ENCODE data around the gene GALNT2. TPM values are rescaled to one million over a fixed set of nuclear protein-coding genes. Genes with fewer than 3 reads are reported as not detected.

GALNT2 gene
- polyA plus RNA-seq, 3 donors = 19.6 to 25.6 (median 23.4) TPM

DNA sequence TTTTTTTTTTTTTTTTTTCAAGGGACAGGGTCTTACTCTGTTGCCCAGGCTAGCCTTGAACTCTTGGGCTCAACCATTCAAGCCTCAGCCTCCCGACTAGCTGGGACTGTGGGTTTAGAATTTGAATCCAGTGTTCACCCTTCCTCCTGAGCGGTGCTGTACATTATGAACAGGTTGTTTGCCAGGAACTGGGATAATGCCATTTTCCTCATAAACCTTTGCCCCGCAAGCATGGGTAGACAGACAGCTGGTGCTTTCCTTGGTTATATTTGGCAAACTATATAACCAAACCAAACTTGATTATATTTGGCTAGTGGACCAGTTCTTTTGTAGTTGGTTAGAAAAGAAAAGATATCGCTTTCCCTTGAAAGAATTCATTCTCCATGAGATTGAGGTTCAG, 54.9 kb downstream of the GALNT2 start:
- Histone ChIP-seq H3K9me3 (replicated peaks in 1 of 2; ENCODE audit: control insufficient read depth in 1 of 2, insufficient read depth in 1 of 2, low read length in 2 of 2) (no peaks in the 10 kb centered on the region), H3K79me2 (ENCODE audit: insufficient read depth, low read length) (peaks cover 99% of the 10 kb centered on the region), H3K27ac (ENCODE audit: low read depth in 1 of 2, low read length in 2 of 2) (no peak overlapping the region), H3K9ac (ENCODE audit: insufficient read depth, low read length, poor library complexity, severe bottlenecking) (no peak overlapping the region), H3K4me3 (replicated peaks in 1 of 3; ENCODE audit: low read depth in 2 of 3, low read length in 3 of 3) (no peak overlapping the region), H3K27me3 (ENCODE audit: control insufficient read depth in 2 of 2, insufficient read depth in 2 of 2, low read length in 2 of 2) (no peaks in the 10 kb centered on the region), H3K4me1 (ENCODE audit: control insufficient read depth in 1 of 2, insufficient read depth in 2 of 2, low read length in 2 of 2) (peaks cover 18 to 26% of the 10 kb centered on the region in 2 donors), H2AFZ (ENCODE audit: insufficient read depth, low read depth, low read length, poor library complexity, severe bottlenecking) (no peak overlapping the region), H4K20me1 (ENCODE audit: insufficient read depth, low read length) (peaks cover 94% of the 10 kb centered on the region), H3K4me2 (replicated peaks; ENCODE audit: extremely low read depth, low read length, poor library complexity, severe bottlenecking) (no peak overlapping the region), H3K36me3 (replicated peaks in 1 of 2; ENCODE audit: control insufficient read depth in 1 of 2, insufficient read depth in 2 of 2, low read length in 2 of 2) (peaks cover 3 to 20% of the 10 kb centered on the region in 2 donors)
- Mint-ChIP-seq H3K36me3 (peaks cover 11 to 15% of the 10 kb centered on the region in 2 donors), H3K27ac (peak overlapping the region in 1 of 7 donors; percentile 53), H3K27me3 (ENCODE audit: low read depth in 3 of 3) (peaks cover 0 to 5% (median 4%) of the 10 kb centered on the region in 3 donors), H3K9me3 (no peaks in the 10 kb centered on the region), H3K4me1 (peaks cover 41% of the 10 kb centered on the region), H3K4me3 (no peak overlapping the region)
- no peak for DNase-seq
- TF ChIP-seq, protein P1, sequence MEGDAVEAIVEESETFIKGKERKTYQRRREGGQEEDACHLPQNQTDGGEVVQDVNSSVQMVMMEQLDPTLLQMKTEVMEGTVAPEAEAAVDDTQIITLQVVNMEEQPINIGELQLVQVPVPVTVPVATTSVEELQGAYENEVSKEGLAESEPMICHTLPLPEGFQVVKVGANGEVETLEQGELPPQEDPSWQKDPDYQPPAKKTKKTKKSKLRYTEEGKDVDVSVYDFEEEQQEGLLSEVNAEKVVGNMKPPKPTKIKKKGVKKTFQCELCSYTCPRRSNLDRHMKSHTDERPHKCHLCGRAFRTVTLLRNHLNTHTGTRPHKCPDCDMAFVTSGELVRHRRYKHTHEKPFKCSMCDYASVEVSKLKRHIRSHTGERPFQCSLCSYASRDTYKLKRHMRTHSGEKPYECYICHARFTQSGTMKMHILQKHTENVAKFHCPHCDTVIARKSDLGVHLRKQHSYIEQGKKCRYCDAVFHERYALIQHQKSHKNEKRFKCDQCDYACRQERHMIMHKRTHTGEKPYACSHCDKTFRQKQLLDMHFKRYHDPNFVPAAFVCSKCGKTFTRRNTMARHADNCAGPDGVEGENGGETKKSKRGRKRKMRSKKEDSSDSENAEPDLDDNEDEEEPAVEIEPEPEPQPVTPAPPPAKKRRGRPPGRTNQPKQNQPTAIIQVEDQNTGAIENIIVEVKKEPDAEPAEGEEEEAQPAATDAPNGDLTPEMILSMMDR (IDR thresholded peaks at IDR 0.05) = no peak
- intact Hi-C loops (cut with micrococcal nuclease) = no loop called here
- 100% methylated on average over 1 of the region's 4 CpGs for WGBS (ENCODE audit: insufficient coverage)

DNA sequence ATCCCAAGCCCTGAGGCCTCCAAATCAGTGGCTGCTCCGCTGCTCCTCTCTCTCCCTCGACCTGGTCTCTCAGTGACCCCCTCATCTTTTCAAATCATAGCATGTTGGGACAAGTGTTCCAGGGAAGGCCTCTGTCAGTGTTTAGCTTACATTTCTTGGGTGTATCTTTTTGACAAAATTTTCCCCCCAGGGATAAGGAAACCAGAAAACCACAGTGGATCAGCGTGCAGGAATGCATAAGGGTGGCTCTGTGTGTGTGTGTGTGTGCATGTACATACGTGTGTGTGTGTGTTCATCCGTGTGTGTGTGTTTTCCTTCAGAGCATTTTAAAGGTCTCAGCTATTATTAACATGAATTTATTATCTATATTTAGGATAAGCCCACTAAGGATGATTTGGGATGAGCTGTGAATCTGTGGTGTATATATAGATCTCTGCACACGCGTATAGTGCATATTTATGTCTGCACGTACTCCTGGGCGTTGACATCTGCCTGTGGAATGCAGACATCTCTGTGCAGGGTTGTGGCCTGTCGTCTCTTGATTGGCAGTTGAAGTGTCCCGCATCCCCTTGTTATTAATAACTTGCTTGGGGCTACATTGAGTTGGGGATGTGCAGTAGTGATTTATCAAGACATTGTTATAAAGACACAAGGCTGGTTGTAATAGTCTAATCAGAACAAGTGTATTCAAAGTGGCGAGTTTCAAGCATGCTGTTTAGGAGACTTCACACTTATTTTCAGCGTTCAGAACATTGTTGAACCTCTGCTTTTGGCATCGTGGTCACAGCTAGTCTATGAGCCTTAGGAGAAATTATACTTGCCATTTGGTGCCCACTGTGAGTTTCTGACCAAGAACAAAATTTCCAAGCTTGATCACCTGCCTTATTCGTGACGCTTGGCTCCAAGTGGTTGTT, 55.6 kb downstream of the GALNT2 start:
- no peaks in the 10 kb centered on the region for H3K9me3 Mint-ChIP-seq
- Histone ChIP-seq H3K36me3 (replicated peaks in 1 of 2; ENCODE audit: control insufficient read depth in 1 of 2, insufficient read depth in 2 of 2, low read length in 2 of 2) (peaks cover 3 to 15% of the 10 kb centered on the region in 2 donors), H3K4me2 (replicated peaks; ENCODE audit: extremely low read depth, low read length, poor library complexity, severe bottlenecking) (no peak overlapping the region), H4K20me1 (ENCODE audit: insufficient read depth, low read length) (peaks cover 94% of the 10 kb centered on the region), H3K9me3 (replicated peaks in 1 of 2; ENCODE audit: control insufficient read depth in 1 of 2, insufficient read depth in 1 of 2, low read length in 2 of 2) (no peaks in the 10 kb centered on the region), H3K79me2 (ENCODE audit: insufficient read depth, low read length) (peaks cover 99% of the 10 kb centered on the region), H3K4me3 (replicated peaks in 1 of 3; ENCODE audit: low read depth in 2 of 3, low read length in 3 of 3) (no peak overlapping the region), H3K4me1 (ENCODE audit: control insufficient read depth in 1 of 2, insufficient read depth in 2 of 2, low read length in 2 of 2) (peaks cover 22 to 32% of the 10 kb centered on the region in 2 donors), H3K27me3 (ENCODE audit: control insufficient read depth in 2 of 2, insufficient read depth in 2 of 2, low read length in 2 of 2) (no peaks in the 10 kb centered on the region), H2AFZ (ENCODE audit: insufficient read depth, low read depth, low read length, poor library complexity, severe bottlenecking) (no peak overlapping the region), H3K27ac (ENCODE audit: low read depth in 1 of 2, low read length in 2 of 2) (no peak overlapping the region), H3K9ac (ENCODE audit: insufficient read depth, low read length, poor library complexity, severe bottlenecking) (no peak overlapping the region)
- peak overlapping the region in 3 of 7 donors; percentile 12 to 53 (median 32) for H3K27ac Mint-ChIP-seq
- intact Hi-C loops (cut with micrococcal nuclease) = no loop called here
- no peak for DNase-seq
- TF ChIP-seq, protein P1 (IDR thresholded peaks at IDR 0.05) = no peak
- peaks cover 48% of the 10 kb centered on the region for H3K4me1 Mint-ChIP-seq
- 97% methylated on average over 4 of the region's 16 CpGs for WGBS (ENCODE audit: insufficient coverage)
- peaks cover 10 to 15% of the 10 kb centered on the region in 2 donors for H3K36me3 Mint-ChIP-seq
- peaks cover 0 to 5% (median 4%) of the 10 kb centered on the region in 3 donors for H3K27me3 Mint-ChIP-seq (ENCODE audit: low read depth in 3 of 3)
- H3K4me3 Mint-ChIP-seq = no peak overlapping the region

Measured in CD14-positive monocyte (primary cell).